GM18517 (cell line): ENCODE data around the gene IKZF2.
"Not testable (repeated sequence)": the region's sequence is repeated elsewhere in the genome, so short reads cannot be mapped to it uniquely, and the experiment has no call there.

ENCODE experiments used
- ATAC-seq: cut with Tn5 transposase; IDR thresholded peaks from one replicate; pipeline ENCODE4 v1.9.1; 2021; ENCODE audit warnings: mild to moderate bottlenecking, moderate library complexity; ENCODE audit not compliant: unreplicated experiment

Gene IKZF2

DNA sequence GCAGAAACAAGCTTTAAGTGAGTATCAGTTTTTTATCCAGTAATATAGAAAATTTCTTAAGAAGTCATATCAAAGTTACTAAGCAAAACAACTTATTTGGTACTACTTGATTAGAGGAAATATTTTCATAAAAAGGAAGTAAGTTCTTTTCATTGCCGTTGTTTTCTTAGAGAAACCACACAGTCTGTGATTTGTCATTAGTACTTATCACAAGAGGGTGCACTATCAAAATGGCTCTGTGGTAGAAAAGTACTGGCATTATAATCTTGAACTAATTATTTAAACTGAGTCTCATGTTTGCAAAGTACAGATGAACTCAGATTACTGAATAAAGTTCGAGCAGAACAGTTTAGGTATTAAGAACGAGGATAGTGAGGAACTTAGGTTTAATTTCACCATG is 93.4 kb downstream of the IKZF2 start:
- no peak for ATAC-seq

DNA sequence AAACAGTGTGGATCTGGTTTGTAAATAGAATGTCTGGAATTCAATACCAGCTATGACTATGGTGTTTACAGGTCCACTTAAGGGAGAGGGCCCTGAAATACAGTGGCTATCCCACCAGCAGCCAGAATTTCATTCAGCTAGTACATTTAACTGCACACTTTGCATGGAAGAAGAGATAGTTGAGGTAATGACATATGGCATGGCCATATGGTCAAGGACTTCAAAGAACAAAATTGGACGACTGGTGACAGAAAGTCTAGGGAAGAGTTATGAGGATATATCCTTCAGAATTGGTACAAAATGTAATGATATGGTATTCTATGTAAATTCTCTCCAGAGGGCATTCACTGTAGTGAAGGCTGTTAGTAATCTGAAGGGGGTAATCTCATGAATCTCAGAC is 105.0 kb downstream of the IKZF2 start:
- no peak for ATAC-seq

DNA sequence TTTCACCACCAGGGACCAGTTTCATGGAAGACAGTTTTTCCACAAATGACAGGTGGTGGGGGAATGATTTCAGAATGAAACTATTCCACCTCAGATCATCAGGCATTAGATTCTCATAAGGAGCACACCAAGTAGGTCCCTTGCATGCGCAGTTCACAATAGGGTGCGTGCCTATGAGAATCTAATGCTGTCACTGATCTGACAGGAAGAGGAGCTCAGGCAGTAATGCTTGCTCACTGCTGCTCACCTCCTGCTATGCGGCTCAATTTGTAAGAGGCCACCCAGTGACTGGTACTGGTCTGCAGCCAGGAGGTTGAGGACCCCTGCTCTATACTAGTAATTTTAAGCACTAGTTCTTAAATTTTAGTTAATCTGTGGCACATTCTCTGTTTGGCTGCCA is 107.8 kb downstream of the IKZF2 start:
- no peak for ATAC-seq

DNA sequence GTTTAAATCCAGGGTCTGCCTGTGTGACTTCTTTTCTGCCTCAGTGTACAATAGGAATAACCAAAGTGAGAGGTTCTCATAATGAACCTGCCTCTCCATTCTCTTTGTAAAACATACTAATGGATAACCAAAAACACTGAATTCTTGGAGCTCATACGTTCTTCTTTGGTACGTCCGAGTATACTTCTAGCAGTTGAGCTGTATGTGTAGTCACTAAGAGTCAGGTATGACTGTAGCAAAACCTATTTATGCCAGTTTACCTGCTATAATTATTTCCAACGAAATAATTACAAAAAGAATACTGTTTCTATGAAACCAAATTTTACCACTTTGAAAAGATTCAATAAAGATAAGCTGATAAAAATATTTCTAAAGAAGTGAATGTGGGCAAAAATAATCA is 109.2 kb downstream of the IKZF2 start:
- ATAC-seq = no peak

DNA sequence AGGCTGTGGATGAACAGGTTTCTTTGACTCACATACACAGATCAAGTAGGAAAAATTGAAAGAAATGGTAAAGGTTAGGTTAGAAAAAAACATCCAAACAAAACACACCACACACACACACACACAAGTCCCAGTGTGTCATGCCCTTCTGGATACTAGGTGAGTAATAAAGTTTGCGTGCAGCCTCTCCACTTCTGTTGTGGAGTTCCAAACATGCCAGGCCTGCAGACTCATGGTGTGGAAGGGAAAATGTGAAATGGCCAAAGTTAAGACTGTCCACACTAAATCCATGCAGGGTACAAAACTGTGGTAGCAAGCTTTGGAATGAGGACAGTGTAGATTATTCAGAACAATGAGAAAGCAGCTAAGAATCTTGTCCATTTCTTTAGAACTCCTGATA is 114.6 kb downstream of the IKZF2 start:
- no peak for ATAC-seq

DNA sequence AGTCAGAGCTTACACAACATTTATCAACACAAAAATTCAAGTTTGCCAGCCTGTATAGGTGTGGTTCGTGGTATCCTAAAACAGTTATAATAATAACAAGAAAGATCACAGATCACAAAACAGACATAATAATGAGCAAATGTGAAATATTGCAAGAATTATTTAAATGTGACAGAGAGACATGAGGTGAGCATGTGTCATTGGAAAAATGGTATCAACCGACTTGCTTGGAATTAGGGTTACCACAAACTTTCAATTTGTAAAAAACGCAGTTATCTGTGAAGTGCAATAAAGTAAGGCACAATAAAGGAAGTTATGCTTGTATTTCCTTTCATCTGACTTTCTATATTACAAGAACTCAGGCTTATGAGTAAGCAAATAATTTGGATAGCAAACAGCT is 116.8 kb downstream of the IKZF2 start:
- no peak for ATAC-seq

DNA sequence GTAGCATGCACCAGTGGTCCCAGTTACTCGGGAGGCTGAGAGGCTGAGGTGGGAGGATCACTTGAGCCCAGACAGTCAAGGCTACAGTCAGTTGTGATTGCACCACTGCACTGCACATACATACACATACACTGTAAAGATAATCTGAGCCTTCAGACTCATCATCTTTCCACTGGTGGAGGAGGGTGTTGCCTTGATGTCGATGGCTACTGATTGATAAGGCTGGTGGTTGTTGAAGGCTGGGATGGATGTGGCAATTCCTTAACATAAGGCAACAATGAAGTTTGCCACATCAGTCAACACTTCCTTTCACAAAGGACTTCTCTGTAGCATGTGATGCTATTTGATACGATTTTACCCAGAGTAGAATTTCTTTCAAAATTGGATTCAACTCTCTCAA is 118.8 kb downstream of the IKZF2 start:
- ATAC-seq = no peak

DNA sequence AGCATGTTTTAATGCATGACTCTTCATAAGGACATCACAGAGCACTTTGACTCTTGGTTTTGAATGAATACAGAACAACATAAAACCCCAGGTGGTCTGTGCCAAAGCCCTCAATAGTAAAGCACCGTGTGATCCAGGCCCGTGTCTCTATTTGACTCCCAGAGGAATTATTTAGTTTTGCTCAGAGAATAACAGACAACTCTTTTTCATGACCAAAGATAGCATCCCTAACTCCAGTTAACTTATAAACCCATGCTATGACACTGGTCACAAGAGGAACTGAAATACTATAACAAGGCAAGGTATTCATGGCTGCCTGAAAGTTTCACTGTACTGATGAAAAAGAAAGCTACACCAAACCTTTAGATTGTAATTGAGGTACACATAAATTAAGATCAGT is 128.4 kb downstream of the IKZF2 start:
- peak; percentile 68 for ATAC-seq

DNA sequence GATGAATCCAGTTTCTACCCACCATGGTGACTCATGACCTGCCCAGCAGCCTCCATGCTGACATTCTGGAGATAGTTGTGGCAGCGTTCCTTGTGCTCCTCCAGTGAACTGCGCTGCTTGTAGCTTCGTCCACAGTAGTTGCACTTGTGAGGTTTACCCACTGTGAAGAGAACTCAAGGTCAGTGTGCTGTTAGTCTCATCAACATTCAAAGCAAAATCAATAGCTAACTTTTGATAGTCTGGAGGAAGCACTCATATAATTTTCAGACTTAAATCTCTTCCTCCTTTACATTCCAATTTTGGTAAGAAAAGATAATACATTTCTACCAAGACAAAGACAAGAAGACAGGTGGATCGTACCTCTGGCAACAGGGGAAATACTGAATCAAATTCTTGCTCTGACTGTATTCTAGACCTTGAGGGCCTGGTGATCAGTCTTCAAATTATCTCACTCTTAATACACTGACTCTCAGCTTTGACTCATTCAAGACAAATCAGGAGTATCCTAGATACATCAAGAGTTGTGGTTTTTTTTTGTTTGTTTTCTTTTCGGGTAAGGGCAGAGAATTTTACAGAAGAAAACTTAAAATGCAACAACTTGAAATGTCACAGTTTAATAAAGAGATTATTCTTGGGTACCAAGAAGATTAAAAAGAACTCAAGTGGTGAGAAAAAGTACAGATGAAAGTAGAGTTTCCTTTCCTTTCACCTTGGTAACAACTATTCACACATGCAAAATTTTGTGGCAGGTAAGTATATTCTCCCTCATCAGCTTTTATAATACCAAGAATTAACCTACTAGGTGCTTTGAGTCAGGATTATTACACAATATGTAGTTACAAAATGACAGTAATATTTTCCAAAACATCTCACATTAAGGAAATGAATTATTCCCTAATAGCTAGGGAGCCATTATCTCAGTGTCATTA is 129.2 kb downstream of the IKZF2 start:
- peak; percentile 81 for ATAC-seq

DNA sequence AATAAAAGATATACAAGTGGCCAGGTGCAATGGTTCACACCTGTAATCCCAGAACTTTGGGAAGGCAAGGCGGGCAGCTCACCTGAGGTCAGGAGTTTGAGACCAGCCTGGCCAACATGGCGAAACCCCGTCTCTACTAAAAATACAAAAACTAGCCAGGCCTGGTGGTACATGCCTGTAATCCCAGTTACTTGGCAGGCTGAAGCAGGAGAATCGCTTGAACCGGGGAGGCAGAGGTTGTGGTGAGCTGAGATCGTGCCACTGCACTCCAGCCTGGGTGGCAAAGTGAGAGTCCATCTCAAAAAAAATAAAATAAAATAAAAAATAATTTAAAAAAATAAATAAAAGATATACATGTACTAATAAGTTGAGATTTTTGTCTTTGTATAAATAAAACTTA is 130.5 kb downstream of the IKZF2 start:
- not testable (repeated sequence) for ATAC-seq

DNA sequence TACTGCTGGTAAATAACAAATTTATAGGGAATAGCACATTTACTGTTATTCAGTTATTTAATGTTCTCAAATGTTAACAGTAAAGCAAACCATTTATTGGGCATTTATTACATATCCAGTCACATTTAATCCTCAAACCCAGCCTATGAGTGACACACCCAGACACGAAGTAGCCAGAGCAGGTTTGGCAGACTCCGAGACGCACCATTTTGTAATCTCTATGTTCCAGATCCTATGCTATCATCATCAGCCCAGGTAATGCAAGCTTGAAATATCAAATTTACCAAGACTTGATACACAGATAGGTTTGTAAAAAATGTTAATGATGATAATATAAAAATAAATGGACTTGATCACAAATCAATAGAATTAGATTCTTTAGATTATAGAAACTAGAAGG is 131.1 kb downstream of the IKZF2 start:
- ATAC-seq = no peak

DNA sequence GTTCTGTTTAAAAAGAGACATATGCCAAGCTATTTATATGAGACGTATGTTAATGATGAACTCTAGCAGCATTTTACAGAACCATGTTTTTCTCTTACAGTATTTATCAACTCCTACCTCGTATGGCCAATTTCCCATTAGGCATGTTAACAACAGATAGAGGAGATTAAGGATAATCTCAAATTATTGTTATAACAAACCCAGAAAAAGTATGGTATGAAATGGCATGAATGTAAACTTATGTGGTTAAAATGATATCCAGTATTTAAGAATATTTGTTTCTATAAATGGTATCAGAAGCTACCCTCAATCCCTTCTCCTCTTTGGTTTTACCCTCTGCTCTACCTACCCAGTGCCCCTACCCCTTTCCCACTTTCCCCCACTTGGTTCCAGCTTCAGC is 132.0 kb downstream of the IKZF2 start:
- ATAC-seq = no peak

DNA sequence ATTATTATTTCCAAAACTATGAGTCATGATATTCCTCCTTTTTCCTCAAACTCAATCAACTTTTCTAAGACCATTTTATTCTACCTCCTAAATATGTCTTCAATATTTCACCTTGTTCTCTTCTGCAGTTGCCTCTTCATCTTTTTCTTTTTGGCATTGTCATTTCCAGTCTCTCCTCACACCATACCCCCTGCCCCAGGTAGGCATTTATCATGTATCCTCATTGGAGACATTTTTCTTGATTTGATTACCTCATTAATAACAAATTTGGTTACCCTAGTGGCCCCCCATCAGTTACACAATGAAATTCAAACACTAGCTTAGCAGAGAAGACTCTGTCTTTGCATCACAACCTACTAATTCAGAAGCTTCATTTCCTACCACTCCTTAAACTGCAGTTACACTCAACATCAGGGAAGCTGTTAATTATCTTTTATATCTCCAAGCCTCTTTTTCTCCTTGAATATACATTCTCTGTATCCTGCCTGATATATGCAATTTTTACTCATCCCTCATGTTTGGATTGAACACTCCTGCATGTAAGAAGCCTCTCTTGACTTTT is 133.0 kb downstream of the IKZF2 start:
- ATAC-seq = no peak

DNA sequence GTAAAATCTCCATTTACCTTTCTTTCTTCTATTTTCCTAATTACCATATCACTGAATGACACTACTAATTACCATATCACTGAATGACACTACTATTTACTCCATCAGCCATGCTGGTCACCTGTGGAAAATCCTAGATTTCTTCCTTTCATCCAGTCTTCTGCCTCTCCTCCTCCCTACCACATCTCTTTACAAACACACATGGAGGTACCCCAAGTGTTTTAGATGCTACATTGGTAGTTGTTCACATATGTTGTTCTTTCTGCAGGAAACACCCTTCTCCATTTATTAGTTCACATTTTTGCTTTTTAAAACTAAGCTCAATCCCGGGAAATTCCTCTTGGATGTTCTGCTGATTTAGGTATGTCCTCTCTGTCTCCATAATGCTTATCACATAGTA is 134.0 kb downstream of the IKZF2 start:
- ATAC-seq = no peak

DNA sequence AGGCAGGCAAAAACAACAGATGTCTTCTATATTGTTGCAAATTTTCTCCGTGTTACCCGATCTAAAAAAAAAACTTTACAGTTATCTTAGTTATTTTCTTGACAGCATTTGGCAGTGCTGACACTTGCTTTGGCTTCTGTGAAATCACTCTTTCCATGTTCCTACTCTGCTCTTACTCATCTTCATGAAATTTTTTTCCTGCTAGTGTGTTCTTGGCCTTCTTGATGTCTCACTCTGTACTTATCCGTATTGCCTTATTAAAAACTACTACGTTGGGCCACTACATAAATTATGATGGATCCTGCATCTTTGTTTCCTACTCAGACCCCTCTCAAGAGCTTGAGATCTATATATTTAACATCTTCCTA is 134.4 kb downstream of the IKZF2 start:
- no peak for ATAC-seq

DNA sequence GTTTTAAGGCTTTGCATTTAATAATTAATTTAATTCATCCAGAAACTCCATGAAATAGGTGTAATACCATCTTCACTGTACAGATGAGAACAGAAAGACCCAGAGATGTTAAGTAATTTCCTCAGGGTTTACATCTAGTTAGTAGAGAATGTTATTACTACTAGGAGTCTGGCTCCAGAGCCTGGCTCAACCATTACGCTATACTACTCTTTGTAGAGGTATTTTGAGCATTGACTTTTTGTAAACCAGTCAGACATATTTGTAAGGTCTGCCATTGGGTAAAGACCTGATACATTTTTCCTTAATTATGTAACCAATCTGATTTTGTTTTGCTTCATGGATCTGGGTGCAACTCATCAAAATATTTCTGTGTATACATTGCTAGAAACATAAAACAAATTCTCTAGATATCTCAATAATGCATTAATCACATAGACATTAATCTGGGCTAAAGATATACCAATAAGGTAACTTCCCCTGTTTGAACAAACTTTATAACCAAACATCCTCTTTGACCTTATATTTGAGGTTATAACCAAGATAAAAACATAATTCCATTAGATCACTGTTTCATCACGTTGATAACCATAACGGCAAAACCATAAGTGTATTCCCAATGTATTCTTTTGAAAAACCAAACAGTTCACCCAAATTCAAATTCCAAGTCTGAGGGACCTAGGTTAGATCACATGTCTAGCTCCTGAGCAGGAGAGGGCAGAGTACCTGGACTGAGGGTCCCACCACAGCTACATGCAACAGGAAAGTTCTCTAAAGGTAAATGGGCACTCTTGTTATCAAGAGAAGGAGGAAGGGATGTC is 135.0 kb downstream of the IKZF2 start:
- peak; percentile 31 for ATAC-seq

DNA sequence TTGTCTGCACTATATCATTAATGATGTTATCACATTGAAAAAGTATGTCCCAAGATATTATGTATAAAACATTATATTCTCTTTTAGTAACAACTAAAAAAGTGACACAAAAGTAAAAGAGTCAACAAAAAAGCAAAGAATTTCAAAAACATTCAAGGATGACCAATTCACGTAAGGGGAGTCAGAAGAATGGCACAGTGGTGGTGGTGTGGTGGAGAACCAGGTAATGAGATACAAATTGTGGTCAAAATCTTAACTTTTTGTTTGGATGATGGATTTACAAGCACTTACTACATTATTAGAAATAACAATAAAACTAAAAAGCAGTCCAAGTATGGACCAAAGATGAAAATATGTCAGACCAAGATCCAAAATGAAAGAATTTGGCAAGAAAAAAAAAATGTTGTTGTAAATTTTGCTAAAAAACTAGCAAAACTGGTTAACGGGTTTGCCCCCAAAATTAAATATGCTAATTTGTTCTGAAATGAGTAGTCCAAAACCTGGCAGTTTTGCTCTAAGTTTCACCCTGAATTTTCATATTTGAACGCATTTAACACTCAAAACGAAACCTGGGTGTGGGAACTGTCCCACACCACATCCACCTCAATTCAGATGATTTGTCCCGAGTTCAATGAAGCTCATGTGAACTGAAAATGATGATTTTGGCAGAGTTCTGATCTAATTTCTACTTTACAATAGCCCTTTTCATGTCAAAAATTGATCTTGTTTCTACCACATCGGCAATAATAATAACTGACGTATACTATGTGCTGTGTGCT is 135.8 kb downstream of the IKZF2 start:
- ATAC-seq = peak; percentile 87

DNA sequence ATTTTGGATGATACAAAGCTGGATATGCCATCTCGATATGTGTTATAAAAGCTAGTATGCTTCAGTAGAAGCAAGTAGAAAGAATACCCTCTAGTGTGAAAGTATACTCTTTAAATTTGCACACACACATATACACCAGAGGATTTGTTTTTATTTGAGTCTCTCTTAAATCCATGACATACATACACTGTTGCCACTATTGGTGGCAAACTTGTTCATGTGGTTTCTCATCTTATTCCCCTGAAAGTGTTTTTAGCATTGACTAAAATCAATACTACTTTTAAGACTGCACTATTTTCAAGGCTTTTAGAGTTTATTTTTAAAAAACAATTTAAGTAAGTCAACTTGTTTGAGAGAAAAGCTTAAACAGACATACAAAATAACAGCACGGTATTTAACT is 137.4 kb downstream of the IKZF2 start:
- no peak for ATAC-seq

DNA sequence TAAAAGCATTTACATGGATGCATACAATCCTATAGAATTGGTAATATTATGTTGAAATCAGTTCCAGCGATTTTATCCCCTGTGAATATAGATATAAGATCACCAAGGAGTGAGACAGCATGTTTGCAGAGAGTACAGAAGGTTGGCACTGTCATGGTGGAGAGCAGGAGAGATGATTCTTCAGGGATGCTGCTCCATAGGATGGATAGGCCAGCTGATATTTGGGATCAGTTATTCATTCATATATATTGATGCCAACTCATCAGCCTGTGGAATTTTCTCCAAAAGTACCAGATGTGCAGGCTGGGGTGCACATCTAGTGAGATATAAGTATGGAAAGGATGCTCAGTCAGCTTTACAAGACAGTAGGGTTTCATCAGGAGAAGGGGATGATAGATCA is 139.9 kb downstream of the IKZF2 start:
- no peak for ATAC-seq

DNA sequence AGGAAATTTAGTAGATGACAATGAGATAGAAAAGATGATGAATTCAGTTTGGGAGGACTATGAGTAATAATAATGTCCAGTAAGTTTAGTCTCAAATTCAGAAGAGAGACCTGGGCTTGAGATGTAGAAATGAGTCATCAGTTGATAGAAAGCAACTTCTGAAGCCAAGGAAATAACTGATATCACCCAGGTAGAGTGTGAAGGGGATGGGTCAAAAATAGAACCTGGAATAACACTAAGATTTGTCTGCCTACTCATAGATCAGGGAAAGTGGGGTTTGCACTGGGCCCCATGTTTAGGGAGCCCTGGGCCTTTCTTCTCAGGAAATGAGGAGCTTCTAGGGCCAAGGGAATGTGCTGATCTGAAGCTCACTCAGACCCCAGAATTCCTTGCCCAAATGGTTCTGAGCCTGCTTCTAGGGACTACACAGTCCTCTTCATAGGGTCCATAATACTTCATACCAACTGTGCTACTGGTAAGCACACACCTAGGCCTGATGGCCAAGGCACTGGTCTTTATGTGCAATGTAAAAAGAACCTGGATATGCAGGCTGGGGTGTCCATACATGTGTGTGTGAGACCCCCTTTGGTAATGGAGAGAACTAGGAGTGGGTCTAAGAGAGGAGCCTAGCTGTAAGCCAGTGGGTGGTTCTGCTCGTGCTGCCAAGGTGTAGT is 141.2 kb downstream of the IKZF2 start:
- peak; percentile 43 for ATAC-seq
